NCI-H526 (cell line): ENCODE results near the gene RLBP1.

Experiments
- DNase-seq, 2 experiments: peaks; one replicate each; lab custom pipeline; 2025; lab: John Stamatoyannopoulos, UW

The RLBP1 gene

GRCh38 chr15:89177633-89178306 lies 43.6 kb downstream of the RLBP1 start:
- peak; percentile 40 to 74 for DNase-seq

- no peak for DNase-seq
Measured at GRCh38 chr15:89177116-89177515, 44.3 kb downstream of the RLBP1 start.

GRCh38 chr15:89175617-89176191 lies 45.7 kb downstream of the RLBP1 start:
- no peak for DNase-seq

- no peak for DNase-seq
Measured at GRCh38 chr15:89174476-89174875, 46.9 kb downstream of the RLBP1 start.

GRCh38 chr15:89172921-89173320 lies 48.5 kb downstream of the RLBP1 start:
- DNase-seq = no peak

GRCh38 chr15:89171136-89172072 lies 50.0 kb downstream of the RLBP1 start:
- DNase-seq = peak; percentile 51 to 79

GRCh38 chr15:89170364-89170763 lies 51.0 kb downstream of the RLBP1 start:
- no peak for DNase-seq

GRCh38 chr15:89168316-89168833 lies 53.0 kb downstream of the RLBP1 start:
- DNase-seq = no peak

GRCh38 chr15:89167267-89168176 lies 53.9 kb downstream of the RLBP1 start:
- no peak for DNase-seq

GRCh38 chr15:89165677-89166076 lies 55.7 kb downstream of the RLBP1 start:
- no peak for DNase-seq

- DNase-seq = no peak
Measured at GRCh38 chr15:89164712-89165211, 56.6 kb downstream of the RLBP1 start.

GRCh38 chr15:89163271-89164055 lies 57.9 kb downstream of the RLBP1 start:
- DNase-seq = no peak

- peak in 1 of 2 experiments; percentile 22 for DNase-seq
Measured at GRCh38 chr15:89161666-89162065, 59.7 kb downstream of the RLBP1 start.
